ENCODE measurements around the gene SETBP1.
"Not testable (repeated sequence)": the region's sequence is repeated elsewhere in the genome, so short reads cannot be mapped to it uniquely, and the experiment has no call there.

Gene SETBP1

GRCh38 chr18:44796429-44797428 is 116.0 kb downstream of the SETBP1 start:
- DNase-seq = no peak

GRCh38 chr18:44798433-44799048 is 117.9 kb downstream of the SETBP1 start:
- DNase-seq = no peak

- DNase-seq = no peak
Measured at GRCh38 chr18:44799382-44799906, 118.8 kb downstream of the SETBP1 start.

- DNase-seq = no peak
Measured at GRCh38 chr18:44799907-44800421, 119.3 kb downstream of the SETBP1 start.

GRCh38 chr18:44800766-44801165 is 120.1 kb downstream of the SETBP1 start:
- not testable (repeated sequence) for DNase-seq

- no peak for DNase-seq
Measured at GRCh38 chr18:44801781-44802180, 121.1 kb downstream of the SETBP1 start.

GRCh38 chr18:44802508-44802907 is 121.8 kb downstream of the SETBP1 start:
- DNase-seq = no peak

- DNase-seq = no peak
Measured at GRCh38 chr18:44803019-44803650, 122.4 kb downstream of the SETBP1 start.

- no peak for DNase-seq
Measured at GRCh38 chr18:44804033-44804432, 123.3 kb downstream of the SETBP1 start.

GRCh38 chr18:44805176-44805575 is 124.5 kb downstream of the SETBP1 start:
- no peak for DNase-seq

GRCh38 chr18:44805643-44806042 is 125.0 kb downstream of the SETBP1 start:
- DNase-seq = no peak

- no peak for DNase-seq
Measured at GRCh38 chr18:44807766-44808165, 127.1 kb downstream of the SETBP1 start.

GRCh38 chr18:44811572-44812125 is 131.0 kb downstream of the SETBP1 start:
- no peak for DNase-seq

GRCh38 chr18:44812426-44812825 is 131.7 kb downstream of the SETBP1 start:
- DNase-seq = no peak

GRCh38 chr18:44813586-44813985 is 132.9 kb downstream of the SETBP1 start:
- DNase-seq = no peak

GRCh38 chr18:44815108-44815507 is 134.4 kb downstream of the SETBP1 start:
- no peak for DNase-seq

GRCh38 chr18:44816050-44816449 is 135.4 kb downstream of the SETBP1 start:
- no peak for DNase-seq

- DNase-seq = no peak
Measured at GRCh38 chr18:44816477-44816876, 135.8 kb downstream of the SETBP1 start.

- DNase-seq = no peak
Measured at GRCh38 chr18:44817831-44818473, 137.3 kb downstream of the SETBP1 start.

GRCh38 chr18:44818668-44819403 is 138.1 kb downstream of the SETBP1 start:
- DNase-seq = no peak

- DNase-seq = no peak
Measured at GRCh38 chr18:44819944-44820510, 139.3 kb downstream of the SETBP1 start.
